NOMO-1 treated with dmso at 0.1 percent for 144 hours (cell line): ENCODE data around the gene PCSK7.

Source experiments
- DNase-seq: peaks from one replicate; lab custom pipeline; 2025; ENCODE audit not compliant: unreplicated experiment; lab: John Stamatoyannopoulos, UW

Gene PCSK7

GRCh38 chr11:117199916-117200812 is 31.7 kb downstream of the PCSK7 start:
- no peak for DNase-seq

- DNase-seq = no peak
Measured at GRCh38 chr11:117199053-117199915, 32.6 kb downstream of the PCSK7 start, which contains the start of gene TAGLN. Gene TAGLN, plus strand, starts transcription at chr11:117199370. Its CDS starts 3,644 bp downstream, at chr11:117203014.

DNA sequence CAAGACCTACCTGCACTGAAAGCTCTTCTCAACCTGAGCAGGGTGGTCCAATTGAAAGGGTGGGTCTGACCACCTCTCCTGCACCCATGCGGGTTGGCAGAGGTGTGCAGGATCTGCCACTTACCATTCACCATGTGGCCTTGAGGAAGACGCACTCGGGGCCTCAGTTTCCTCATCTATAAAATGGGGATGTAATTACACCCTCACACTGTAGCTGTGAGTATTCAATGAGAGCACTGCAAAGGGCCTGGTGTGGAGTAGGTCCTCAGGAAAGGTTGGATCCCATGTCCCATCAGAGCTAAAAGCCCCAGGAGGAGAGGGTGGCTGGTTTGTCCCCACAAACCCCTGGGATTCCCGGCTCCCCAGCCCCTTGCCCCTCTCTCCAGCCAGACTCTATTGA is 33.3 kb downstream of the PCSK7 start:
- DNase-seq = no peak

- no peak for DNase-seq
Measured at GRCh38 chr11:117197516-117198456, 34.1 kb downstream of the PCSK7 start.

DNA sequence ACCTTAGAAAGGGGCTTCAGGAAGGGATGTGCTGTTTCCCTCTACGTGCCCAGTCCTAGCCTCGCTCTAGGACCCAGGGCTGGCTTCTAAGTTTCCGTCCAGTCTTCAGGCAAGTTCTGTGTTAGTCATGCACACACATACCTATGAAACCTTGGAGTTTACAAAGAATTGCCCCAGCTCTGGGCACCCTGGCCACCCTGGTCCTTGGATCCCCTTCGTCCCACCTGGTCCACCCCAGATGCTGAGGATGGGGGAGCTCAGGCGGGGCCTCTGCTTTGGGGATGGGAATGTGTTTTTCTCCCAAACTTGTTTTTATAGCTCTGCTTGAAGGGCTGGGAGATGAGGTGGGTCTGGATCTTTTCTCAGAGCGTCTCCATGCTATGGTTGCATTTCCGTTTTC is 34.9 kb downstream of the PCSK7 start:
- no peak for DNase-seq

DNA sequence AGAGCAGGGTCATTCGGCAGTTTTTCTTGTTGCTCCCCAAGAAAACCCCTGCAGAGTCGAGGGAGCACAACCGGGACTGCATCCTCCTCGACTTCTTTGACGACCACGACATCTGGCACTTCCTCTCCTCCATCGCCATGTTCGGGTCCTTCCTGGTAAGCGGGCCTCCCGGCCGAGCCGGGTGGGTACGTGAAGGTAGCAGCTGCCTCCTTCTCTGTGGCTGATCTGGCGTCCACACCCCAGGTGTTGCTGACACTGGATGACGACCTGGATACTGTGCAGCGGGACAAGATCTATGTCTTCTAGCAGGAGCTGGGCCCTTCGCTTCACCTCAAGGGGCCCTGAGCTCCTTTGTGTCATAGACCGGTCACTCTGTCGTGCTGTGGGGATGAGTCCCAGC is 36.1 kb downstream of the PCSK7 start:
- no peak for DNase-seq

DNA sequence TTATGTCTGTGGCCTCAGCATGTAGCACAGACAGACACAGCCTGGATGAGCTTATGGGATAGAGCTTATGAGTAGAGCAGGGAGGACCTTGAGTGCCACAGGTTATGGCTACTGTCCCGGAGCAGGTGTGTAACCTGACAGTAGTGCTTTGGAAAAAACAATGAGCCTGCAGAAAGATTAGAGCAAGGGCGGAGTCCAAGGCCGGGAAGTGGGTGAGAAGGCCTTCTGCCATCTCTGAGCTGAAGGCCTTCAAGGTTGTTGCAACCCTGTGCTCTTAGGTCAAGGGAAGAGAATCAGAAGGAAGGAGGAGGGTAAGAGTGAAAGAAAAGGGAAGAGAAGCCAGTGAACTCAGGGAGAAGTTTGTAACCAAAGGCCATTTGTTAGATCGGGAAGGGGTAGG is 36.6 kb downstream of the PCSK7 start:
- DNase-seq = no peak

- DNase-seq = no peak
Measured at GRCh38 chr11:117194267-117194666, 37.6 kb downstream of the PCSK7 start.

- DNase-seq = no peak
Measured at GRCh38 chr11:117193130-117194020, 38.5 kb downstream of the PCSK7 start.

DNA sequence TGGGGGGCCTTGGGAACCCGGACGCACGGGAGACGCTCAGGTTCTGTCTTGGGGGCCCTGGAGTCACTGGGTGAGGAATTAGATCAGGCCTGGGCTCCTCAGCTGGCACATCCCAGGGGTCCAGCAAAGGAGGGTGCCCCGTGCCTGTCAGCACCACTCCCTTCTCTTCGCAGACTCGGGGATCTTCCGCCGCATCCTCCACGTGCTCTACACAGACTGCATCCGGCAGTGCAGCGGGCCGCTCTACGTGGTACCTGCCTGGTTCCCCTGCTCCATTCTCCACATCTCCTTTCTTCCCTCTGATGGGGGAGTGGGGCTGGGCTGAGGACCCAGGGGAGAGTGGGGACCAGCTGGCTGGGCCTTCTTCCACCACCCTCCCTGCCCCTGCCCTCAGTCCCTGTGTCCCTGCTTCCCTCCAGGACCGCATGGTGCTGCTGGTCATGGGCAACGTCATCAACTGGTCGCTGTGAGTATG is 39.4 kb downstream of the PCSK7 start:
- no peak for DNase-seq

- DNase-seq = no peak
Measured at GRCh38 chr11:117191680-117192400, 40.0 kb downstream of the PCSK7 start.

DNA sequence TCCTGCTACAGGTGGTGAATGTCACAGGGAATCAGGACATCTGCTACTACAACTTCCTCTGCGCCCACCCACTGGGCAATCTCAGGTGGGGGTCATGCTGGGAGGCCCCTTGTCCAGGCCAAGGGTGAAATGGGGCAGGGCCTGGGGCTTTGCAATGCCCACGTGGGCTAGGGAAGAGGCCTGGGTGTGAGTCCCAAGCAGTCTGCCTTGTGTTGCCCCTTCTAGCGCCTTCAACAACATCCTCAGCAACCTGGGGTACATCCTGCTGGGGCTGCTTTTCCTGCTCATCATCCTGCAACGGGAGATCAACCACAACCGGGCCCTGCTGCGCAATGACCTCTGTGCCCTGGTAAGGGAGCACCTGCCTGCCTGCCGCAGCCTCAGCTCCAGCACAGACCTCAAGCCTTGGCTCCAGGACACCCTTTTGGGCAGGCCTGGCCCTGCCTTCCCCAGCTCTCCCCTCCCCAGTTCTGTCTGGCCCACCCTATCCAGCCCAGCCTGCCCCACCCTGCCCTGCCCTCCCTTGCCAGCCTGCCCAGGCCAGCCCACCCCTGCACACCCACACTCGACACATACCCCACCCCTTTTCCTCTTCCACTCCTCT is 41.8 kb downstream of the PCSK7 start:
- no peak for DNase-seq

GRCh38 chr11:117189191-117189940 is 42.5 kb downstream of the PCSK7 start:
- peak; percentile 76 for DNase-seq

DNA sequence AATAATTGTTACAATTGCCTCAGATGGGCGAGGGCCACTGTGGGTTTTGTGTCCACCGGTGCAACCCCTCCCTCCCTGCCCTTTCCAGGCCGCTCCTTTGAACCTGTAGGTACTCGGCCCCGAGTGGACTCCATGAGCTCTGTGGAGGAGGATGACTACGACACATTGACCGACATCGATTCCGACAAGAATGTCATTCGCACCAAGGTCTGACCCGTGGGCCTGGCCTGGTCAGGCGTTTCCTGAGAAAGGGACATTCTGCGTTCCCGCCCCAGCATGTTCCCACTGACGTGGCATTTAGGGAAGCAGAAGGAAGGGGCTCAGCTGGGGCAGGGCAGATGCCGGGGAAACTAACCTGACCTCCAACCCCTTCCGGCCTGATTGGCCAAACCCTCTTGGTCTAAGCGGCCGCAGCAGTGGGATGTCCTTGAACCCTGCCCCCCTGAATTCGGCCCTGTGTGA is 43.2 kb downstream of the PCSK7 start:
- no peak for DNase-seq

DNA sequence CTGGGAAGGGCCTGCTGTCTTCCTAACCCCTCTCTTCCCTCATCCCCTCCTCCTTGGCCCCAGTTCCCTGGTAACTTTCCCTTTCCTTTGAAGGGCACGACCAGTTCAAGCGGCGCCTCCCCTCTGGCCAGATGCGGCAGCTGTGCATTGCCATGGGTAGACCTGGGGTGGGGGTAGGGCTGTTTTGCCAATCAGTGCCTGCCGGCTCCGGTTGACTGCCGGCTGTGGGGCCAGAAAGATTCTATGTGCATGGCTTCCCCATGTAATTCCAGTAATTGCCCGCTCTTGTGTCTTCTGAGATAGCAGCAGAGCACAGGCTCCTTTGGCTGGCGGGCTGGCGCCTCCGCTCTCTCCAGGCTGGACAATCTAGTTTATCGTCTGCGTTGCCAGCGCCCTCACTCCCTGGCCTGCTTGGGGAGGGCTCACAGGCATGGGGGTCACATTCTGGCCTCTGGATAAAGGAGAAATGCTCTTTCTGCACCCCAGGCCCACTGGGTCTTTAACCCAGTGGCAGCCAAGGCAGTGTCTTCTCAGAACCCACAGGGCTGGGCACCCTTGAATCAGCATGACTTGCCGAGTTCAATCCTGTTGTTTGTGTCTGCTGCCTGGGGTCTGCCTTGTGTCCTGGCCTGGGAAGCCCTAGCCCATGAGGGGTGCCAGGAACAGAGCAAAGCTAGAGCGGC is 43.9 kb downstream of the PCSK7 start:
- no peak for DNase-seq

GRCh38 chr11:117187428-117187798 is 44.5 kb downstream of the PCSK7 start:
- DNase-seq = no peak

DNA sequence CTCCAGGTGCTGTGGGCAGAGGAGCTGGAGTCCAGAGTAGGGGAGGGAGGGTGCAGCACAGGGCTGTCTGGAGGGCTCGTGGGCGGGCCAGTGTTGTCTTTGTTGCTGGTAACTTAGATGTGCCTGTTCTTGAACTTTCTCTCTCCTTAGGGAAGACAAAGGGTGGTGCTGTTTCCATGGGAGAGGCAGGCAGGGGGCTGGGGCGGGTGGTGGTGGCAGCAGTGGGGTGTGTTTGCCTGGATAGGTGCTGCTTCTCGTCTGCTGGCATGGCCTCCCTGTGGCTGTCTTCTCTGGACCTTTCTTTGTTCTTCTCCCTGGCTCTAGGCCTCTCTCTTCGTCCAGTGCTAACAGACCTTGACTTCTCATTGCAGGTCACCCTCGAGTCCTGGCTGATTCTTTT is 44.9 kb downstream of the PCSK7 start:
- DNase-seq = no peak
